GM21619 (cell line): Measurements from ENCODE around the gene ETV6.

Experiments
- ATAC-seq: cut with Tn5 transposase; IDR thresholded peaks from one replicate; pipeline ENCODE4 v1.9.1; 2021; ENCODE audit not compliant: unreplicated experiment

The ETV6 gene

DNA sequence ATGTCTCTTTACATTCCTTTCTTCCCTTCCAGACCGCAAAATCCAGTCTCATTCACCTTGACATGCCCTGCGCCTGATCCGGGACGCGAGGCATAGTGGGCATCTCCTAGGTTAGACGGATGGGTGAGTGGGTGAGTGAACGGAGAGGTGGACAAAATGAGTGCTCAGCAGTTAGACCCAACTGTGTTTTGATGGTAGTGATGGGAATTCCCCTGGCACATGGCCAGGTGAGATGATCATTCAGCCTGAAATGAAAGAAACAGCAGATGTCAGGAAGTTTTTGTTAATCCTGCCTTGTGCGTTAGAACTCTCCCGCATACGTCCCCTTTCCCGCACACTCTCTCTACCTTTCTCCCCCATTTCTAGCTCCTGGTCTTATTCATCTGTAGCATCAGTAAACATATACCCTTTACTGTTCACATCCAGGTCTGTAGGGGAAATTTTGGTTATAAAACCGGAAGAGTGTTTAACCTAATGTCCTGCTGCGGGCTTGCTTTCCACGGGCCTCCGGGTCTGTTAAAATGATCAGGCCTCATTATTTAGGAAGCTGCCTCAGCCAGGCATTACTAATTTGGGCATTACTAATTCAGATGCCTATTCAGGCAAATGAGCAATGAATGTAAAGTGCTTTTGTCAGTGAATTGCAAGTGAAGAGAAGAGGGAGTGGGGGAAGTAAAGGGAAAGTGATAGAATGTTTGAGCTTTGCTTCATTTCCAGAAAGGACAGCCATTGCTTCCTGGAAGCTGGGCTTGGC, 172.8 kb downstream of the ETV6 start:
- ATAC-seq, result peak; percentile 60

- ATAC-seq, result no peak
These were observed 173.6 kb downstream of the ETV6 start for GRCh38 chr12:11823043-11823442.

DNA sequence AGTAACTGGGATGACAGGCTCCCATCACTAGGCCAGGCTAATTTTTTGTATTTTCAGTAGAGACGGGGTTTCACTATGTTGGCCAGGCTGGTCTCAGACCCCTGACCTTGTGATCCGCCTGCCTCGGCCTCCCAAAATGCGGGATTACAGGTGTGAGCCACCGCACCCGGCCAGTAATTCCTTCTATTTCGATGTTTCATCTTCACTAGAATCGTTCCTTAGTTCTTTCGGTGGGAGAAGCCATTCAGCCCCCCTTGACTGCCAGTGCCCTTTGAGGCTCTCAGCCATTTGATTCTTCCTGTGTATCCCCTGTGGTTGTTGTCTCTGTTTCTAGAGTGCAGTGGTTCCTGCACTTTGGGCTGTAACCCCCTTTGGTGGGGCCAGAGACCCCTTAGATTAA, 174.1 kb downstream of the ETV6 start:
- no peak for ATAC-seq

- ATAC-seq, result no peak
These were observed 174.6 kb downstream of the ETV6 start for GRCh38 chr12:11824069-11824468.

GRCh38 chr12:11824736-11825135, 175.3 kb downstream of the ETV6 start:
- ATAC-seq, result no peak

DNA sequence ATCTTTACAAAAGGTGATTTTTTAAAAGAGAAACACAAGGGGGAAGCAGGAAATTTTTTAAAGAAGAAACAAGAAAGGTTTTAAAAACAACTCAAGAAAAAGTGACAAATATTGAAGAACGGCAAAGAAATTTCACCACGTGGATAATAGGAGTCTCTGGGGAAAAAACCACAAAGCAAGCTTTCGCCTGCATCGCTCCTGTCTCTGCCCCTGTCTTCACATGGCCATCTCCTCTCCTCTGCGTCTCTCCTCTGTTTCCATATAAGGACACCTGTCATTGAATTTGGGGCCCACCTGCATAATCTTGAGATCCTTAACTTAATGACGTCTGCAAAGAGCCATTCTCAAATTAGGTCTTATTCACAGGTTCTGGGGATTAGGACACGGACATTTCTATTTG, 175.8 kb downstream of the ETV6 start:
- ATAC-seq, result no peak

GRCh38 chr12:11826574-11826973, 177.1 kb downstream of the ETV6 start:
- ATAC-seq, result no peak

- ATAC-seq, result no peak
These were observed 177.9 kb downstream of the ETV6 start for GRCh38 chr12:11827091-11828061.

GRCh38 chr12:11829764-11830194, 180.3 kb downstream of the ETV6 start:
- no peak for ATAC-seq

DNA sequence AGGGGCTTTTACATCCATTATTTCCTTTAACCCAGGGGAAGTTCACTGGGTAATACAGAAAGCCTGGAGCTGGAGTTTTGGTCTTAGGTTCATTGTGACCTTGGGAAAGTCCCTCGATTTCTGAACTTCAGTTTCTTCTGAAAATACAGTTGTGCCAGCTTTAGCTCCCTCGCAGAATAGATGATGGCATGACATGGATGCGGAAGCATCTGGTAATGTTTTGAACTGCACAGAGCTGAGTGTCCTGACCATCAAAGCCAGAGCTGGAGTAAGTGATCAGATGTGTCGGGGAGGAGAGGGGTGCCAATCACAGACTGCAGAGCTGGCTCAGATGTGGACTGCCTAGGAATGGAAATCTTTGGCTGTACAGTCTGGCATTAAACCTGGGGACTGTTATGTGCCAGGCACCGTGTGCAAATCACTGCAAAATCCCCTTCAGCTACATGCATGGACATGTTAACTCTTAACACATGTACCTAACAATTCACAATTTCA, 180.9 kb downstream of the ETV6 start:
- ATAC-seq, result no peak

GRCh38 chr12:11832093-11832492, 182.6 kb downstream of the ETV6 start:
- ATAC-seq, result no peak

DNA sequence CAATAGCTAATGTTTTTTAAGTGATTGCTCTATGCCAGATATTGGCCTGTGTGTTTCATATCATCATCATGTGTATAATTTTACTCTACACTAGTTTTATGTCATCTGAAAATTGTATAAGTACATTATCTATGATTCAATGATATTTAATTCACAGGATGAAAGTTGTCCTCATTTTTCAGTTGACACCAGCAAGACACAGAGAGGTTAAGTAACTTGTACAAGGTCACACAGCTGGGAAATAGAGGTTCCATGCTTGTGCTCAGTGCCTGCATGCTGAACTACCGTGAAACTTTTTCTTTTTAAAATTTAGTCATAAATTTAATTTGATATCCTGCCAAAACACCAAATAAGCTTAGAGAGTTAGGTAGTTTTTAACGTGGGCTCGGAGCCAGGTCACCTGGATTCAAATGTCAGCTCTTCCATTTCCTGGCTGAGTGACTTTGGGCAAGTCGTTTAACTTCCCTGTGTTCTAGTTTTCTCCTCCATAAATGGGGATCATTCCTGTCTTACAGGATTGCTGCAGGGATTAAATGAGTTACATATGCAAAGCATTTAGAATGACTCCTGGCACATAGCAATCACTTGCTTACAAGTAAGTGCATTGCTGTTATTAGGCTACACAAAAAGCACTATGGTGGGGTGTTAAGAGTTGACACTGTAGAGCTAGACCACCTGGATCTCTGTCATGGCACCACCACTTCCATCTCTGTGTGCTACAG, 183.9 kb downstream of the ETV6 start:
- no peak for ATAC-seq

DNA sequence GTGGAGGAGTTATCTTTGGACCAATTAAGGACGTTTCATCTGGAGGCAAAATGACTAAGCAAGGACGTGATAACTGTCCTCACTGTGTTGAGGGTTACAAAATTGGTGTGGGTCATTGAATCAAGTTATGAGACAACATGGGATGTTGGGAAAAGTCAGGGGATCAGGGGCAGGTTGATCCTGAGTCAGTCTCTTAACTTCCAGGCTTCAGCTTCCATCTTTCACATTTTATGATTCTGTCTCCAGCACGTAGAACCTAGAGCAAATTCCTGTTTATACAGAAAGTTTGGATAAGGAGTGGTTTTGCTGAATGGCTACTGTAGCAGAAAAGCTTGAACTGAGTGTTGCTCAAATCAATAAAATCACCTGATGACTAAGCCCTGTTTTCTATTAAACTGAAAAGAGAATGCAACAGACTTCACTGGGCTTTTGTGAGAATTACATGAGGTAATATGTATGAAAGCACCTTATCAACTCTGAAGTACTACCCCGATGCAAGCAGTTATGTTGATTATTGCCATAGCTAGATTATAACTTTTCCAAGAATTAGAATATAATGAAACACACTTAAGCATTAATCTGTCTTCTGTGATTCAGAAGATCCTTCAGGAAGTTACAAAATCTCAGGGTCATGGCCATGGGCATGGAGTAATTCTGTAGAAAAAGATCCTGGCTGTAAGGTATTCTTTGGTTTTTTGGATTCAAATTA, 184.8 kb downstream of the ETV6 start:
- ATAC-seq, result no peak

DNA sequence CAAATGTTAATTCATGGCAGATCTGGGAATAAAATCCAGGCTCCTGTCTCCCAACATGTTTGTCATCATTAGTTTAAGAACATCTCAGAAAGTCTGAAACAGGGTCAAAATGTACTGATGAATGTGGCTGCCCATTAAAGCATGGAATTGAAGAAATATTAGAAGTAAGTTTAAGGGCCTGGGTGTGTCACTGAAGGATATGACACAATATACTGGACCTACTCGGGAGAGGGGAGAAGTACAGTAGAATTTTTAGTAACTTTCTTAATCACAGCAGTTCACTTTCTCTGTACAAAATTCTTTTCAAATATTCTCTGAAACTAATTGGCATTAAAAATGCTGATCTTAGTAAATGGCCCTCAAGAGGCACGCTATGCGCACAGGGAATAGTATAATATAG, 185.5 kb downstream of the ETV6 start:
- no peak for ATAC-seq

GRCh38 chr12:11836282-11837151, 187.0 kb downstream of the ETV6 start:
- ATAC-seq, result peak; percentile 88

GRCh38 chr12:11837216-11837934, 187.9 kb downstream of the ETV6 start:
- no peak for ATAC-seq

GRCh38 chr12:11838403-11838802, 188.9 kb downstream of the ETV6 start:
- ATAC-seq, result no peak

DNA sequence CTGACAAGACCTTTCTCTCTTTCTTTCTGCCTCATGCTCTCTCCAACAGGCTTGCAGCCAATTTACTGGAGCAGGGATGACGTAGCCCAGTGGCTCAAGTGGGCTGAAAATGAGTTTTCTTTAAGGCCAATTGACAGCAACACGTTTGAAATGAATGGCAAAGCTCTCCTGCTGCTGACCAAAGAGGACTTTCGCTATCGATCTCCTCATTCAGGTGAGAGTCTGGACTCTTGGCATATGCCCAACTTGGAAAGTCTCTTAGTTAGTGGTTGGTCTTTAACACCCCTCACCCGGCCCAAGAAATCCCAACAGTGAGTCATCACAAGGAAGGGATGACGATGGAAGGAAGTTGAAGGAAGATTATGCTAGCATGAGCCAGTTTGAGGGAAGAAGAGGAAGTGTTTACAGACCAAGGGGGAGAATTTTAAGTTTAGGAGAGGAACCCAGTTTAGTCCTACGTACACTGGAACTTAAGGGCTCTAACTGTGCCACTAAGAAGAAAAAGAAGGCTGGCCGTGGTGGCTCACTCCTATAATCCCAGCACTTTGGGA, 189.7 kb downstream of the ETV6 start:
- no peak for ATAC-seq

GRCh38 chr12:11840366-11840765, 190.9 kb downstream of the ETV6 start:
- ATAC-seq, result no peak
